Embryonic facial prominence (tissue), 1 donor: ENCODE data around the gene PISD.

Experiments used
- DNase-seq: peaks from one replicate; pipeline ENCODE4 v3.0.0-alpha.2; 2016; ENCODE audit errors: extremely low spot score

Gene PISD

DNA sequence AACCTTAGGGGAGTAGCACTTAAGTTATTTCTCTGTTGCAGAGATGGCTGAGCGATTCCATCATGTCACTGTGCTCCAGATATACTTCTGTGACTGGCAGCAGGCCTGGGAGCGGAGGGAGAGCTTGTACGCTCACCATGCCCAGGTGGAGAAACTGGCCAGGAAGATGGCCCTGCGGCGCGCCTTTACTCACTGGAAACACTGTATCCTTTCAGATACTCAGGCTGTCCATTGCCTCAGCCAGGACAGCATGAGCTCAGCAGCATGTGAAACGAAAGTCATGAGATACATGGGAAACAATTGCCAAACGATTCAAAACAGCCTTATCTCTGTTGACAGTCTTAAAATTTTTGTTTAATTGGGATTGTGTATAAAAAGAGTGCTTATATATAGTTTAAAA is 86.8 kb downstream of the PISD start:
- no peak for DNase-seq

DNA sequence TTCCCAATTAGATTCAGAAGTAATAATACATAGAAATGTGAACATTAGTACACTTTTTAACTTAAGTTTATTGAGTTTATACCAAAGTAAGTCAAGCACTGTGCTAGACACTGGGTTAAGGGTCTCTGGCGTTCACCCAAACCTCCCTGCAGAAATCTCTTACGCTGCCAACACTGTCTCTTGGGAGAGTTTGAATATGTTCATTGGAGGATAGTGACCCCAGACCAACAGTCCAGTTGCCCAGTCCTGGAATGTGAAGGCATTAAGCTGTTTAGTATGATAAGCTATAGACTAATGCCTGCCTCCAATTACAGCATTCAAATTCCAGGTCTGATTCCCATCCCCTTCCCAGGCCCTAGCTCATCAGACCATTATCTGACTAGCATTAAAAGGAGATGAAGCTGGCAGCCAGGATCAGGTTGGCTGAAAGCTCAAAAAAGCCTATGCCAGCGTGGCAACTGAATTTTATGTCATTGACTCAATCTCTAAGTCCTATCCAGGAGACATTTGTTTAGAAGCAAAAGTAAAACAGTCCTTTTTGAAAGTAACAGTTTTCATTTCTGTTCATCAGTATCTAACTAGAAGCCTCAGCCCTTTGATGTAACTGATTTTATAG is 87.9 kb downstream of the PISD start:
- DNase-seq = no peak

DNA sequence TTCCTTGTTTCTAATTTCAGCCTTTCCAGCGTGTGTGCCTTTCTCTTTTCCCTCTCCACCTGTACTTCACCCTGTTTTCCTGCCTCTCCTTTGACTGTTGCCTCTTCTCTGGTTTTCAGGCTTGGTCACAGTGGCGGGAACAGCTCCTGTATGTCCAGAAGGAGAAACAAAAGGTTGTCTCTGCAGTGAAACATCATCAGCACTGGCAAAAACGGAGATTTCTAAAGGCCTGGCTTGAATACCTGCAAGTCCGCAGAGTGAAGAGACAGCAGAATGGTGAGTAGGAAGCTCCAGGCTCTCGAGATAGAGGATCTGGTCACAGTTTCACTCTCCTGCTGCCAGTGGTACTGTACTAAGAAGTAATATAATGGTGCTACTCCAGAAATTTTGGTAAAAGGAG is 89.1 kb downstream of the PISD start:
- DNase-seq = no peak

DNA sequence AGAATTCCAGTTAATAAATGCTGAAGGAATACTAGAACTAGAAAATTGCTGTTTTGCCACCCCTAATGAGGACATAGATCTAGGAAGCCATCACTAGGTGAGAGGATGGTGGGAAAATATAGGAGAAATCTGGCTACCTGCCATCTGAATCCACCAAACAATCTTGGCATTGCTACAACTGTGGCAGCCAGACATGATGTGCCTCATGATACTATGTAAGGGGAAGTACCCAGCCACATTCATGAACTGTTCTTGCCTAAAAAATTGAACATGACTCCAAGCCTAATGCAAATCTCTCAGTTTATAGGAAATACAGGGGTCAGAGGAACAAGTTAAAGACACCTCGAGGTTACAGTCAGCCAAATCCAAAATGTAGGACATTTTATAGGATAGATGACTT is 92.9 kb downstream of the PISD start:
- no peak for DNase-seq
